Endothelial cell of umbilical vein (primary cell): ENCODE measurements around the gene CPED1. TPM values are rescaled to one million over a fixed set of nuclear protein-coding genes. Genes with fewer than 3 reads are reported as not detected.

Experiments
- BruUV-seq: library from RNA; stranded (reverse); fragments of 400-500 nt; replicated peaks from 2 replicates; lab custom pipeline; 2021; lab: Mats Ljungman, UMichigan
- CTCF ChIA-PET: fragments of 300-600, 350-600 bp; sonication (Branson Sonifier 250); formaldehyde crosslinking; loops from one replicate; lab custom pipeline; 2021; ENCODE audit warnings: antibody characterized with exemption, inconsistent platforms; lab: Charles Lee
- POLR2A ChIA-PET: fragments of 300-600, 350-600 bp; sonication (Branson Sonifier 250); formaldehyde crosslinking; loops from one replicate; lab custom pipeline; 2021; ENCODE audit warnings: antibody characterized with exemption, inconsistent platforms; lab: Charles Lee
- DNase-seq: peaks from one replicate; pipeline ENCODE4 v3.0.0-alpha.2; 2011; ENCODE audit warnings: low read depth, low spot score
- FAIRE-seq: peaks from 2 replicates; lab custom pipeline; 2011; peaks lifted over from hg19 to GRCh38; lab: Jason Lieb, UNC
- H2AFZ ChIP-seq: 2 replicates; pipeline ENCODE4 v1.6.0; 2012; ENCODE audit warnings: low read depth, low read length, control low read depth, inconsistent platforms
- H3K27ac ChIP-seq: 2 replicates; pipeline ENCODE4 v1.5.1; 2011; ENCODE audit warnings: low read depth, mild to moderate bottlenecking, control low read depth, low read length, moderate library complexity; ENCODE audit not compliant: insufficient read depth
- H3K27me3 ChIP-seq, 2 experiments: 2 replicates each; pipeline versions ENCODE4 v1.6.0 to v1.6.1; 2011; ENCODE audit warnings: low read length in 2 of 2, mixed read lengths in 1 of 2; ENCODE audit not compliant: control insufficient read depth in 2 of 2, insufficient read depth in 2 of 2
- H3K36me3 ChIP-seq, 2 experiments: 2 replicates in 1 of 2; 3 replicates in 1 of 2; pipeline ENCODE4 v1.5.1; 2011; ENCODE audit warnings: low read length in 2 of 2, mild to moderate bottlenecking in 1 of 2, moderate library complexity in 1 of 2; ENCODE audit not compliant: control insufficient read depth in 2 of 2, insufficient read depth in 2 of 2; ENCODE audit errors: extremely low read depth in 1 of 2
- H3K4me1 ChIP-seq: 3 replicates; pipeline ENCODE4 v1.5.1; 2011; ENCODE audit warnings: mild to moderate bottlenecking, low read length; ENCODE audit not compliant: control insufficient read depth, insufficient read depth; ENCODE audit errors: extremely low read depth
- H3K4me2 ChIP-seq: 2 replicates; pipeline ENCODE4 v1.6.1; 2011; ENCODE audit warnings: low read length, control low read depth, mixed read lengths; ENCODE audit not compliant: insufficient read depth
- H3K4me3 ChIP-seq, 3 experiments: fragments of 200-600 bp in 1 of 3; sonication (generic), shearing (Covaris generic) in 1 of 3; replicated peaks in 1 of 3; 2 replicates each; pipeline ENCODE4 v1.5.1; 2011 to 2016; ENCODE audit warnings: control low read depth in 3 of 3, low read length in 3 of 3, mild to moderate bottlenecking in 2 of 3, inconsistent platforms in 1 of 3, low read depth in 1 of 3, moderate library complexity in 1 of 3; ENCODE audit not compliant: insufficient read depth in 1 of 3
- H3K79me2 ChIP-seq: 2 replicates; pipeline ENCODE4 v1.6.0; 2012; ENCODE audit warnings: low read length, inconsistent platforms; ENCODE audit not compliant: control insufficient read depth, insufficient read depth
- H3K9ac ChIP-seq: replicated peaks from 2 replicates; pipeline ENCODE3; 2011; ENCODE audit warnings: low read length, control low read depth; ENCODE audit not compliant: insufficient read depth; ENCODE audit errors: extremely low read depth
- H3K9me1 ChIP-seq: replicated peaks from 3 replicates; pipeline ENCODE4 v1.6.0; 2011; ENCODE audit warnings: mild to moderate bottlenecking, low read length; ENCODE audit not compliant: control insufficient read depth, insufficient read depth; ENCODE audit errors: extremely low read depth
- H3K9me3 ChIP-seq: replicated peaks from 2 replicates; pipeline ENCODE4 v1.5.1; 2012; ENCODE audit warnings: low read length, inconsistent platforms; ENCODE audit not compliant: control insufficient read depth, insufficient read depth
- H4K20me1 ChIP-seq: replicated peaks from 2 replicates; pipeline ENCODE3; 2011; ENCODE audit warnings: mild to moderate bottlenecking, low read length; ENCODE audit not compliant: control insufficient read depth, insufficient read depth; ENCODE audit errors: extremely low read depth
- EZH2 ChIP-seq: IDR thresholded peaks from 2 replicates; pipeline ENCODE4 v1.6.1; 2012; ENCODE audit warnings: borderline replicate concordance, low read depth, mild to moderate bottlenecking, moderate library complexity, low read length, inconsistent platforms; ENCODE audit not compliant: severe bottlenecking
- FOS ChIP-seq: IDR thresholded peaks from 2 replicates; pipeline ENCODE4 v1.6.1; 2011; ENCODE audit warnings: mild to moderate bottlenecking, low read length, moderate library complexity, borderline replicate concordance; ENCODE audit not compliant: insufficient read depth
- GATA2 ChIP-seq: IDR thresholded peaks from 2 replicates; pipeline ENCODE4 v1.7.0; 2011; ENCODE audit warnings: low read depth, mild to moderate bottlenecking, moderate library complexity, mixed read lengths, low read length; ENCODE audit not compliant: insufficient read length, insufficient read depth
- JUN ChIP-seq: IDR thresholded peaks from 2 replicates; pipeline ENCODE4 v1.6.1; 2011; ENCODE audit warnings: borderline replicate concordance, low read depth; ENCODE audit not compliant: insufficient read length, insufficient read depth
- MYC ChIP-seq: IDR thresholded peaks from one replicate; pipeline ENCODE4 v1.6.1; 2011; ENCODE audit warnings: mild to moderate bottlenecking, low read depth, low read length
- POLR2A ChIP-seq: IDR thresholded peaks from 2 replicates; pipeline ENCODE4 v1.6.1; 2012; ENCODE audit warnings: low read depth, mild to moderate bottlenecking, control low read depth, low read length
- POLR2AphosphoS5 ChIP-seq: IDR thresholded peaks from 2 replicates; pipeline ENCODE4 v1.6.1; 2012; ENCODE audit warnings: low read depth, mild to moderate bottlenecking, control low read depth, low read length, moderate library complexity; ENCODE audit not compliant: insufficient read depth
- dilution Hi-C: fragments of 300-500 bp; cut with MboI; formaldehyde crosslinking; loops from one replicate; pipeline ENCODE4 v1.15.0; 2019; ENCODE audit warnings: low sequenced_read_pairs; ENCODE audit not compliant: extremely low pct_ligation_motif_present
- intact Hi-C: fragments of 100-400 bp; cut with micrococcal nuclease; formaldehyde crosslinking; loops from one replicate; pipeline ENCODE4 v1.10.0; 2022
- polyA plus RNA-seq, 4 experiments: library from polyadenylated mRNA; depleted of rRNA in 3 of 4; stranded (reverse) in 3 of 4; unstranded in 1 of 4; fragments of >200 nt; gene quantifications; 2 replicates each; pipeline versions ENCODE4 v1.2.1 to v1.2.3, GENCODE V29; 2011 to 2012; ENCODE audit warnings: missing spikeins in 1 of 4
- total RNA-seq: library from RNA; stranded (reverse); gene quantifications from 2 replicates; pipeline ENCODE4 v1.2.3, GENCODE V29; 2021
- TF ChIP-seq, protein P1 (sequence below): IDR thresholded peaks from 2 replicates; pipeline ENCODE4 v1.6.1; 2011; ENCODE audit not compliant: insufficient read depth, insufficient read length
- TF ChIP-seq, protein P2 (sequence below), 2 donors: IDR thresholded peaks; 1 replicate in 1 of 2; 2 replicates in 1 of 2; pipeline ENCODE4 v1.5.1; 2011; ENCODE audit warnings: low read length in 2 of 2, mild to moderate bottlenecking in 2 of 2, moderate library complexity in 2 of 2, control low read depth in 1 of 2, inconsistent platforms in 1 of 2, low read depth in 1 of 2; ENCODE audit not compliant: insufficient read depth in 1 of 2; ENCODE audit errors: extremely low read depth in 1 of 2

Gene CPED1
- total and polyA plus RNA-seq, 2 donors (not counting 3 experiments of a cell fraction or from before 2014, with no cell fraction given): 0.22 to 3.0 TPM

DNA sequence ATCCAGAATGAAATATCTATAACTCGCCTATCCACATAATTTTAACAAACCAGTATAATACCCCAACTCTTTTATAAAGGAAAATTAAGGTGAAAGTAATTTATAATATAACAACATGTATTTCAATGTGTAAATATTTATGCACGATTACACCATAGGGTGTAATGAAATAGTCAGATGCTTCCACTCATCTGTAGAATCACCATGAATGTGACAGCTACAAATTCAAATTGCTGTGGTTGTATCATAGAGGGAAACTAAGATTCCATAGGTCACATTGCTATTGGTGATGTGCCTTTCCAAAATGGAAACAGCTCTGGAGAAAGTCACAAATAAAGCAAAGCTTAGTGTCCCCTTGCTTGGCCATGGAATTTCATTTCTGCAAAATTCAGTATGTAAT, 95.7 kb downstream of the CPED1 start:
- H3K4me2 ChIP-seq: peak overlapping the region; percentile 29
- ChIA-PET CTCF (interaction anchor here (1.1 to 8.9 kb wide), 4 partner anchors 24 to 292 kb away, joined by 4 to 156 read pairs (median 22); partner anchors contain the start of gene CPED1), POLR2A (no interaction called here)
- intact Hi-C loops (loop anchor here (10.0 kb wide), 1 partner anchor 499 kb away; no protein-coding TSS in a partner anchor), dilution Hi-C loops (loop anchor here (25.0 kb wide), 1 partner anchor 97 kb away; the partner anchor contains the start of gene CPED1)
- peak; percentile 50 for FAIRE-seq
- H3K36me3 ChIP-seq: no peaks in the 10 kb centered on the region
- no peaks in the 10 kb centered on the region for H3K9me1 ChIP-seq
- H3K9me3 ChIP-seq: no peaks in the 10 kb centered on the region
- no peak overlapping the region for H2AFZ ChIP-seq
- peak overlapping the region; percentile 70 for H3K27ac ChIP-seq
- no peak overlapping the region for H3K9ac ChIP-seq
- BruUV-seq: TSS peak; percentile 74
- DNase-seq: no peak
- no peaks in the 10 kb centered on the region for H4K20me1 ChIP-seq
- H3K4me1 ChIP-seq: peaks cover 24% of the 10 kb centered on the region
- TF ChIP-seq EZH2 (no peak), JUN (no peak), MYC (no peak), FOS (no peak), POLR2AphosphoS5 (no peak), GATA2 (no peak), POLR2A (no peak)
- TF ChIP-seq, protein P1, sequence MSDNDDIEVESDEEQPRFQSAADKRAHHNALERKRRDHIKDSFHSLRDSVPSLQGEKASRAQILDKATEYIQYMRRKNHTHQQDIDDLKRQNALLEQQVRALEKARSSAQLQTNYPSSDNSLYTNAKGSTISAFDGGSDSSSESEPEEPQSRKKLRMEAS: no peak
- TF ChIP-seq, protein P2, sequence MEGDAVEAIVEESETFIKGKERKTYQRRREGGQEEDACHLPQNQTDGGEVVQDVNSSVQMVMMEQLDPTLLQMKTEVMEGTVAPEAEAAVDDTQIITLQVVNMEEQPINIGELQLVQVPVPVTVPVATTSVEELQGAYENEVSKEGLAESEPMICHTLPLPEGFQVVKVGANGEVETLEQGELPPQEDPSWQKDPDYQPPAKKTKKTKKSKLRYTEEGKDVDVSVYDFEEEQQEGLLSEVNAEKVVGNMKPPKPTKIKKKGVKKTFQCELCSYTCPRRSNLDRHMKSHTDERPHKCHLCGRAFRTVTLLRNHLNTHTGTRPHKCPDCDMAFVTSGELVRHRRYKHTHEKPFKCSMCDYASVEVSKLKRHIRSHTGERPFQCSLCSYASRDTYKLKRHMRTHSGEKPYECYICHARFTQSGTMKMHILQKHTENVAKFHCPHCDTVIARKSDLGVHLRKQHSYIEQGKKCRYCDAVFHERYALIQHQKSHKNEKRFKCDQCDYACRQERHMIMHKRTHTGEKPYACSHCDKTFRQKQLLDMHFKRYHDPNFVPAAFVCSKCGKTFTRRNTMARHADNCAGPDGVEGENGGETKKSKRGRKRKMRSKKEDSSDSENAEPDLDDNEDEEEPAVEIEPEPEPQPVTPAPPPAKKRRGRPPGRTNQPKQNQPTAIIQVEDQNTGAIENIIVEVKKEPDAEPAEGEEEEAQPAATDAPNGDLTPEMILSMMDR (IDR thresholded peaks at IDR 0.05; ENCODE audit: extremely low read depth in 1 of 2, insufficient read depth in 1 of 2, low read depth in 1 of 2, low read length in 2 of 2): no peak
- no peaks in the 10 kb centered on the region for H3K79me2 ChIP-seq
- H3K4me3 ChIP-seq: no peak overlapping the region
- no peaks in the 10 kb centered on the region for H3K27me3 ChIP-seq
